ENCODE data around the gene VDR.

The VDR gene

GRCh38 chr12:47793015-47793681, 111.6 kb downstream of the VDR start:
- DNase-seq (ENCODE audit: low read depth): no peak

- no peak for DNase-seq (ENCODE audit: low read depth)
Observed at GRCh38 chr12:47791874-47792273, 112.9 kb downstream of the VDR start.

Data from activated T-cell treated with anti-CD3 and anti-CD28 coated beads for 24 hours (primary cell).